Hepatocyte (in vitro differentiated cells): ENCODE results near the gene ABHD17A.

Source experiments
- EZH2 ChIP-seq: fragments of 200-600 bp; sonication (generic); IDR thresholded peaks from 2 replicates; pipeline ENCODE4 v1.6.1; 2016; ENCODE audit warnings: antibody characterized with exemption, mild to moderate bottlenecking, borderline replicate concordance
- EZH2phosphoT487 ChIP-seq: fragments of 200-600 bp; sonication (generic); IDR thresholded peaks from one replicate; pipeline ENCODE4 v1.6.1; 2018; ENCODE audit warnings: antibody characterized with exemption, mild to moderate bottlenecking, low read depth, moderate library complexity; ENCODE audit not compliant: unreplicated experiment, severe bottlenecking
- TF ChIP-seq, protein P1 (sequence below): fragments of 200-600 bp; sonication (generic); IDR thresholded peaks from 2 replicates; pipeline ENCODE4 v1.5.1; 2016; ENCODE audit warnings: antibody characterized with exemption, mild to moderate bottlenecking; ENCODE audit not compliant: poor library complexity

DNA sequence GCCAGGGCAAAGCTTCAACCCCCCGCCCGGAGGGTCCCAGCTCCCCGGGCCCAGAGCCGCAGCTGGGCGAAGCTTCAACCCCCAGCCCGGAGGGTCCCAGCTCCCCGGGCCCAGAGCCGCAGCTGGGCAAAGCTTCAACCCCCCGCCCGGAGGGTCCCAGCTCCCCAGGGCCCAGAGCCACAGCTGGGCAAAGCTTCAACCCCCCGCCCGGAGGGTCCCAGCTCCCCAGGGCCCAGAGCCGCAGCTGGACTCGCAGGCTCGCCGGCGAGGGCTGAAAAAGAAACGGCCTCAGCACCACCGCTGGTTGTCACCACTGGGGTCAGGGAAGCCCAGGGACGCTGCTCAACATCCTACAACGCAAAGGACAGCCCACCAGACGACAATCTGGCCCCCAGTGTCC is 42.2 kb downstream of the ABHD17A start:
- TF ChIP-seq, protein P1, sequence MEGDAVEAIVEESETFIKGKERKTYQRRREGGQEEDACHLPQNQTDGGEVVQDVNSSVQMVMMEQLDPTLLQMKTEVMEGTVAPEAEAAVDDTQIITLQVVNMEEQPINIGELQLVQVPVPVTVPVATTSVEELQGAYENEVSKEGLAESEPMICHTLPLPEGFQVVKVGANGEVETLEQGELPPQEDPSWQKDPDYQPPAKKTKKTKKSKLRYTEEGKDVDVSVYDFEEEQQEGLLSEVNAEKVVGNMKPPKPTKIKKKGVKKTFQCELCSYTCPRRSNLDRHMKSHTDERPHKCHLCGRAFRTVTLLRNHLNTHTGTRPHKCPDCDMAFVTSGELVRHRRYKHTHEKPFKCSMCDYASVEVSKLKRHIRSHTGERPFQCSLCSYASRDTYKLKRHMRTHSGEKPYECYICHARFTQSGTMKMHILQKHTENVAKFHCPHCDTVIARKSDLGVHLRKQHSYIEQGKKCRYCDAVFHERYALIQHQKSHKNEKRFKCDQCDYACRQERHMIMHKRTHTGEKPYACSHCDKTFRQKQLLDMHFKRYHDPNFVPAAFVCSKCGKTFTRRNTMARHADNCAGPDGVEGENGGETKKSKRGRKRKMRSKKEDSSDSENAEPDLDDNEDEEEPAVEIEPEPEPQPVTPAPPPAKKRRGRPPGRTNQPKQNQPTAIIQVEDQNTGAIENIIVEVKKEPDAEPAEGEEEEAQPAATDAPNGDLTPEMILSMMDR: no peak
- TF ChIP-seq EZH2 (no peak), EZH2phosphoT487 (no peak)
